CD14-positive monocyte (primary cell): ENCODE measurements around the gene MAST2. TPM values are rescaled to one million over a fixed set of nuclear protein-coding genes. Genes with fewer than 3 reads are reported as not detected.

Experiments used
- DNase-seq, 3 donors: peaks; one replicate each; pipeline ENCODE4 v3.0.0-alpha.2; 2011 to 2022
- H2AFZ ChIP-seq: 2 replicates; pipeline ENCODE4 v1.6.0; 2012; ENCODE audit warnings: mild to moderate bottlenecking, low read depth, low read length, inconsistent platforms; ENCODE audit not compliant: insufficient read depth, poor library complexity, severe bottlenecking
- H3K27ac ChIP-seq, 2 donors: 1 replicate in 1 of 2; 2 replicates in 1 of 2; pipeline ENCODE4 v1.5.1; 2012 to 2013; ENCODE audit warnings: low read length in 2 of 2, control low read depth in 1 of 2, inconsistent platforms in 1 of 2, low read depth in 1 of 2, mild to moderate bottlenecking in 1 of 2
- H3K27me3 ChIP-seq, 2 donors: one replicate each; pipeline versions ENCODE4 v1.6.0 to v1.6.1; 2011 to 2013; ENCODE audit warnings: low read length in 2 of 2; ENCODE audit not compliant: control insufficient read depth in 2 of 2, insufficient read depth in 2 of 2
- H3K36me3 ChIP-seq, 2 donors: replicated peaks in 1 of 2; 1 replicate in 1 of 2; 2 replicates in 1 of 2; pipeline versions ENCODE4 v1.5.1 to v1.6.1; 2012 to 2013; ENCODE audit warnings: low read length in 2 of 2, control low read depth in 1 of 2, inconsistent platforms in 1 of 2, mild to moderate bottlenecking in 1 of 2; ENCODE audit not compliant: insufficient read depth in 2 of 2, control insufficient read depth in 1 of 2
- H3K4me1 ChIP-seq, 2 donors: 1 replicate in 1 of 2; 2 replicates in 1 of 2; pipeline versions ENCODE4 v1.5.1 to v1.6.1; 2012 to 2013; ENCODE audit warnings: low read length in 2 of 2, control low read depth in 1 of 2, inconsistent platforms in 1 of 2, mild to moderate bottlenecking in 1 of 2, moderate library complexity in 1 of 2; ENCODE audit not compliant: insufficient read depth in 2 of 2, control insufficient read depth in 1 of 2
- H3K4me2 ChIP-seq: replicated peaks from 2 replicates; pipeline ENCODE3; 2012; ENCODE audit warnings: low read length, moderate library complexity, mild to moderate bottlenecking; ENCODE audit not compliant: poor library complexity, severe bottlenecking; ENCODE audit errors: extremely low read depth
- H3K4me3 ChIP-seq, 3 experiments: fragments of 200-600 bp in 1 of 3; sonication (generic) in 1 of 3; replicated peaks in 1 of 3; 1 replicate in 2 of 3; 2 replicates in 1 of 3; pipeline ENCODE4 v1.5.1; 2011 to 2013; ENCODE audit warnings: low read length in 3 of 3, mild to moderate bottlenecking in 3 of 3, control low read depth in 2 of 3, low read depth in 2 of 3, inconsistent platforms in 1 of 3, moderate library complexity in 1 of 3
- H3K79me2 ChIP-seq: 2 replicates; pipeline ENCODE4 v1.6.0; 2012; ENCODE audit warnings: mild to moderate bottlenecking, control low read depth, inconsistent platforms, low read length, moderate library complexity; ENCODE audit not compliant: insufficient read depth
- H3K9ac ChIP-seq: 2 replicates; pipeline ENCODE4 v1.6.0; 2017; ENCODE audit warnings: low read length, mild to moderate bottlenecking; ENCODE audit not compliant: insufficient read depth, poor library complexity, severe bottlenecking
- H3K9me3 ChIP-seq, 2 donors: replicated peaks in 1 of 2; 1 replicate in 1 of 2; 2 replicates in 1 of 2; pipeline versions ENCODE4 v1.5.1 to v1.6.1; 2012 to 2013; ENCODE audit warnings: low read length in 2 of 2, control low read depth in 1 of 2; ENCODE audit not compliant: control insufficient read depth in 1 of 2, insufficient read depth in 1 of 2
- H4K20me1 ChIP-seq: 2 replicates; pipeline ENCODE4 v1.6.0; 2012; ENCODE audit warnings: mild to moderate bottlenecking, low read length, control low read depth, moderate library complexity; ENCODE audit not compliant: insufficient read depth
- H3K27ac Mint-ChIP-seq, 7 donors: one replicate each; pipeline ENCODE4 v1.8.0; 2020; ENCODE audit warnings: mild to moderate bottlenecking in 7 of 7, mixed read lengths in 7 of 7, moderate library complexity in 6 of 7, inconsistent platforms in 2 of 7
- H3K27me3 Mint-ChIP-seq, 3 donors: one replicate each; pipeline ENCODE4 v1.8.0; 2021 to 2022; ENCODE audit warnings: low read depth in 3 of 3, mild to moderate bottlenecking in 3 of 3, mixed read lengths in 3 of 3, moderate library complexity in 3 of 3, inconsistent platforms in 1 of 3
- H3K36me3 Mint-ChIP-seq, 2 donors: one replicate each; pipeline ENCODE4 v1.8.0; 2020; ENCODE audit warnings: mixed read lengths in 2 of 2, inconsistent platforms in 1 of 2, mild to moderate bottlenecking in 1 of 2
- H3K4me1 Mint-ChIP-seq: one replicate; pipeline ENCODE4 v1.8.0; 2020; ENCODE audit warnings: mild to moderate bottlenecking, mixed read lengths
- H3K4me3 Mint-ChIP-seq, 2 donors: one replicate each; pipeline ENCODE4 v1.8.0; 2020; ENCODE audit warnings: mild to moderate bottlenecking in 2 of 2, mixed read lengths in 2 of 2, moderate library complexity in 1 of 2
- H3K9me3 Mint-ChIP-seq, 7 donors: one replicate each; pipeline ENCODE4 v1.8.0; 2020 to 2022; ENCODE audit warnings: mixed read lengths in 7 of 7, mild to moderate bottlenecking in 6 of 7, moderate library complexity in 6 of 7, inconsistent platforms in 2 of 7
- CTCF ChIP-seq: fragments of 200-600 bp; IDR thresholded peaks from one replicate; pipeline ENCODE4 v1.8.0; 2022; ENCODE audit warnings: antibody characterized with exemption, mild to moderate bottlenecking
- WGBS: methylation state at CpG from one replicate; pipeline ENCODE4 v1.1.5; 2013; ENCODE audit warnings: missing lambda C conversion rate; ENCODE audit not compliant: insufficient coverage; 5-methylcytosine and 5-hydroxymethylcytosine counted together
- intact Hi-C, 2 donors: fragments of 100-400 bp; cut with micrococcal nuclease; formaldehyde crosslinking; loops; one replicate each; pipeline versions ENCODE4 v1.15.0 to v1.15.1; 2023
- polyA plus RNA-seq, 3 donors: library from polyadenylated mRNA; depleted of rRNA in 1 of 3; unstranded in 2 of 3; stranded (reverse) in 1 of 3; fragments of 300-500 nt in 2 of 3; fragments of >200 nt in 1 of 3; fragmentation: Illumina TruSeq in 2 of 3; gene quantifications; 1 replicate in 2 of 3; 2 replicates in 1 of 3; pipeline ENCODE4 v1.2.3, GENCODE V29; 2012 to 2021

Gene MAST2
- polyA plus RNA-seq, 3 donors = 1.0 to 7.2 (median 2.5) TPM

DNA sequence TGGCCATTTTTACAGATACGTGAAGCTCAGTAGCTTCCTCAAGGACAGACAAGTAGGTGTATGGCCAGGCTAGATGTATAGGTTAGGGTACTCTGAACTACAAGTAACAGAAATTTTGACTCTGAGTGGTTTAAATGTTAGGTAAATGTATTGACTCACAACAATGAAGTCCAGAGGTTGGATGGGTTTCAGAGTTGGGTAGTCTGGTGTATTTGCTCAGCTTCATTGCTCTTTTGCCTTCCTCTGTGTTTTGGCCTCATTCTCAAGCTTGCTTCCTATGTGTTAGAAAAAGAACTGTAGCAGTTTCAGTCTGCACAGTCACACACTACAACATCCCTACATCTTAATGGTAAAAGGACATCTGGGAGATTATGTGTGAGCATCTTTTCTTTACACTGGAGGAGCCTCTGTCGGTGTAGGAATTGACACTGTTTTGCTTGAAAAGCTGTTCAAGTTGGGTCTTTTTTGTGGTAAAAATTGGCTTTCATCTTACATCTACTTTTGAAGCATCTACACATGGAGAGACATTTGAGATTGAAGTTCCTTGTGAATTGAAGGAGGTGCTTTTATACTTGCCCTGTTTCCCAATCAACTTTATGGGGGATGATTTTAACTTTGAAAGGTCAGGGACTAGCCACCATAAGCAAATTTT, 64.4 kb downstream of the MAST2 start:
- H3K27me3 ChIP-seq = no peaks in the 10 kb centered on the region
- H3K79me2 ChIP-seq = no peaks in the 10 kb centered on the region
- intact Hi-C loops = no loop called here

DNA sequence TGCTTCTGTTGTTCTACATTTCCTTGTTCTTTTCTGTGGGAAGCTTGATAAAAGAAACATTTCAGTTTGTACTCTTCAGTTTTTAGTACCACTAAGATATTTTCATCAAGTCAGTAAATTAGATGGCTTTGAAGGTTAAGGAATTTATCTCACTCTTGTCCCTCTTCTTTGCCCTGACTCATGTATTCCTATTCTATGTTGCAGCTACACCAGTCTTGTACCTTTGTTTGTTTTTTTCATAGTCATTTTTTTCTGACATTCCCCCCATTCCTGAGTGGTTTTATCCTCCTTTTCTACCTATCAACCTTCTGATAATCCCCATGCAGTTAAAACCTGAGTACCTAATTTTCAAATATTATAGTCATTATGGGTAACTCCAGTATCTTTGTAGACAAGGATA, 65.4 kb downstream of the MAST2 start:
- Mint-ChIP-seq H3K27me3 (peaks cover 2 to 11% (median 5%) of the 10 kb centered on the region in 3 donors), H3K4me3 (no peak overlapping the region), H3K4me1 (no peaks in the 10 kb centered on the region), H3K9me3 (peaks cover 0 to 2% (median 0%) of the 10 kb centered on the region in 7 donors), H3K27ac (no peak overlapping the region), H3K36me3 (peaks cover 3 to 5% of the 10 kb centered on the region in 2 donors)
- no peaks in the 10 kb centered on the region for H4K20me1 ChIP-seq
- no peaks in the 10 kb centered on the region for H3K27me3 ChIP-seq
- DNase-seq = no peak
- H3K4me3 ChIP-seq = no peak overlapping the region
- no peak overlapping the region for H3K4me2 ChIP-seq
- H3K79me2 ChIP-seq = no peaks in the 10 kb centered on the region
- intact Hi-C loops = no loop called here
- H3K4me1 ChIP-seq = no peaks in the 10 kb centered on the region
- TF ChIP-seq CTCF = no peak
- no peaks in the 10 kb centered on the region for H3K9me3 ChIP-seq
- no peak overlapping the region for H3K9ac ChIP-seq
- H2AFZ ChIP-seq = no peak overlapping the region
- no peaks in the 10 kb centered on the region for H3K36me3 ChIP-seq
- H3K27ac ChIP-seq = no peak overlapping the region

More for the DNA sequence above, 64.4 kb downstream of the MAST2 start:
- no peak overlapping the region for H3K27ac Mint-ChIP-seq
- no peak for TF ChIP-seq CTCF
- Histone ChIP-seq H3K36me3 (no peaks in the 10 kb centered on the region), H4K20me1 (no peaks in the 10 kb centered on the region), H3K27ac (no peak overlapping the region), H3K4me3 (no peak overlapping the region), H3K9me3 (no peaks in the 10 kb centered on the region), H2AFZ (no peak overlapping the region), H3K9ac (no peak overlapping the region), H3K4me2 (no peak overlapping the region), H3K4me1 (no peaks in the 10 kb centered on the region)
- no peak for DNase-seq
- peaks cover 2% of the 10 kb centered on the region for H3K4me1 Mint-ChIP-seq
- H3K27me3 Mint-ChIP-seq = peaks cover 2 to 9% (median 3%) of the 10 kb centered on the region in 3 donors
- WGBS = 100% methylated on average over 1 of the region's 2 CpGs
- H3K36me3 Mint-ChIP-seq = peaks cover 3% of the 10 kb centered on the region in 2 donors
- H3K4me3 Mint-ChIP-seq = no peak overlapping the region
- peaks cover 0 to 2% (median 0%) of the 10 kb centered on the region in 7 donors for H3K9me3 Mint-ChIP-seq
